Myocyte (in vitro differentiated cells): ENCODE measurements around the gene NRXN3. TPM values are rescaled to one million over a fixed set of nuclear protein-coding genes. Genes with fewer than 3 reads are reported as not detected.

Source experiments
- DNase-seq: peaks from one replicate; pipeline ENCODE4 v3.0.0-alpha.2; 2012; ENCODE audit warnings: low read depth
- total RNA-seq: library from RNA; depleted of rRNA; stranded (reverse); fragments of >200 nt; gene quantifications from 2 replicates; pipeline ENCODE4 v1.2.3, GENCODE V29; 2014

NRXN3 gene
- total RNA-seq, 1 donor from 2014 or later, result 0.05 TPM

DNA sequence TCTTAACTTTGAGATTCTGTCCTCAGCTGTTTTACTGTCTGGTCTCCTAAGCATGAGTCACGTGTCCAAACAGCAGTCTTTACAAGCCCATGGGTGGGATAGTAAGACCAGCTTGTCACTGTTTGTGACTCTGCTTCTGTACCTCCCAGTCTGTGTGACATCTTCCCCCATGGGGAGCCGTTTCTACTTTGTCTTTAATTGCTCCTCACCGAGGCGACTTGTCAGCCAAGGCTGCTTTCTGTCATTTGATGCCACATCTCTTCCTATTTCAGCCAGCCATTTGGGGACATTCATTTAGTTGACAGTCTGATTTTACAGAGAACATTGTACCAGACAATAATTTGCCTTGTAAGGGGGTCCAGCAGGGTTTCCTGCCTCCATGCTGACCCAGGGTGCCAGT, 534.8 kb downstream of the NRXN3 start:
- no peak for DNase-seq

DNA sequence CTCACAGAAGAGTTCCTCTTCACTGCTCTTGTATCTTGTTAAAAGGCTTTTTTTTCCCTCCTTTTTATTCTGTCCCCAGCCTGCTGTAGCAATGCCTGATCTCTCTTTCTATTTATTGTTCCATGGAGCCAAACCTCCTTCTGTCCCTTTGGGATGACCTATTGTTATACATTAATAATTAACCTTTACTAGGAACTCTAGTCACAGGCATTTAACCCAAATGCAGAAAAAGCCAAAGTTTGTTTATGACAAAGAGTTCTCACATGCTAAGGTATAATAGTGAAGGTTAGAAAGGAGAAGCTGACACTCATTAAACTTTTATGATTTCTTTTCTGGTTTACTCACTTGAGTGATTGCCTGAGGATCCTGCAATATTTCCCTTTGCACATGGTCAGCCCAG, 535.8 kb downstream of the NRXN3 start:
- DNase-seq, result no peak

DNA sequence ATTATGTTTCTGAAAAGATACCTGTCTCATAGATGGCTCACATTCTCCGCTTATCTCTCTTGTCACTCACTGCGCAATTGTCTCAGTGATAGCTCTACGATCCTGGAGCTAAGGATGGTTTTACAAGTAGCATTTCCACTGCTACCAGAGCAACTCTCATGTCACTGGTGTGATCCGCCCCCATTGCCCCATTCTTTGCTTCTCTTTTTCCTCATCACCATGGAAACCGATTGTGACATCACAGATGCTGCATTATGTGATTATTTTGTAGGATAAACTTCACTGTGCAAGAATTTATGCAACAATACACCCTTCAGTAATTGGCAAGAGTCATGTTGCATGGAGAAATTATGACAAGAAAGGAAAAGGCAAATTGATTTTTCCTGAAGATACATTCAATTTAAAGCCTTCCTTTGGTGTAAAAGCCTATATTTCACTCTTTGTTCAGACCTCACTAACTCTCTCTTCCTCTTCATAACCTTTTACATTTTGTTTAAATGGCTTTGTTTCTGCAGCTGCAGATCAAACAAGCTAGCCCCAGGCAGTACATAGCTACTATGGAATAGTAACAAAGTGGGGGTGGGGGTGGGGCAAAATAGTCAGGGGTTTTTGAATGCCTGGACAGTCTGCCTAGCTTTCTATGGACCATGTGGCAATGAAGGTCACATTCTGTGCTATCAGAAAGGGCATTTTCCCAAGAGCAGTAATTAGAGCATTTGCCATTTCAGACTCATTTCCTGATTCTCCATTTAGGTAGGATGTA, 539.8 kb downstream of the NRXN3 start:
- DNase-seq, result no peak

DNA sequence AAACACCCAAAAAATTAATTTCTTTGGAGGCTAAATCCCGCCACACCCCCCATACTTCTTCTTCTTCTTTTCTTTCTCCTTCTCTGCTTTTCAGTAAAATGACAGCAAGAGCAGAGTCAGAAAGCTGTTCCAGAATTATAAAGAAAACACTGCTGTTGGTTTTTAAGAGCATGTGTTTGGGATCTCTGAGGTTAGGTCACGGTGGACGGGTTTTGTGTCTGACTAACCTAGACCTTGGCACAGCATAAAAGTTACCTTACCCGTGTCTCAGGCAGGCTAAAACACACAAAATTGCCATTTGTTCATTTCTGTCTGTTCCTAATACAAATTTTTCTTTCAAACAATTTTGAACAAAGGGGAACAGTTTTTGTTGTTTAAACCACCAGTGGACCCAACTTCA, 540.8 kb downstream of the NRXN3 start:
- no peak for DNase-seq

DNA sequence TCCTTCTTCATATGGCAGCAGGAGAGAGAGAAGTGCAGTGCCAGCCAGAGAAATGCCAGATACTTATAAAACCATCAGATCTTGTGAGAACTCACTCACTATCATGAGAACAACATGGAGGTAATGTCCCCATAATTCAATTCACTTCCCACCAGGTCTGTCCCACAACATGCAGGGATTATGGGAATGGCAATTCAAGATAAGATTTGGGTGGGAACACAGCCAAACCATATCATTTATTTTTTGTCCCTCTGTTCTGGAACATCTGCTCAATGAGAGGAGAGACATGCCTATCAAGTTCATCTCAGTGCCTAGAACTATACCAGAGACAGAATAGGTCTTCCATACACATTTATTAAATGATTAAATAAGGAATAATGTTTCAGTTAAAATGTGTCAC, 543.5 kb downstream of the NRXN3 start:
- DNase-seq, result no peak

DNA sequence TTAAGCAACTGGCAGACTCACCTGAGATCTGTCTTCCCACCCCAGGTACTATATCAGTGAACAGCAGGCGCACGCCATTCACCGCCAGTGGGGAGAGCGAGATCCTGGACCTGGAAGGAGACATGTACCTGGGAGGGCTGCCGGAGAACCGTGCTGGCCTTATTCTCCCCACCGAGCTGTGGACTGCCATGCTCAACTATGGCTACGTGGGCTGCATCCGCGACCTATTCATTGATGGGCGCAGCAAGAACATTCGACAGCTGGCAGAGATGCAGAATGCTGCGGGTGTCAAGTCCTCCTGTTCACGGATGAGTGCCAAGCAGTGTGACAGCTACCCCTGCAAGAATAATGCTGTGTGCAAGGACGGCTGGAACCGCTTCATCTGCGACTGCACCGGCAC, 544.5 kb downstream of the NRXN3 start:
- no peak for DNase-seq

DNA sequence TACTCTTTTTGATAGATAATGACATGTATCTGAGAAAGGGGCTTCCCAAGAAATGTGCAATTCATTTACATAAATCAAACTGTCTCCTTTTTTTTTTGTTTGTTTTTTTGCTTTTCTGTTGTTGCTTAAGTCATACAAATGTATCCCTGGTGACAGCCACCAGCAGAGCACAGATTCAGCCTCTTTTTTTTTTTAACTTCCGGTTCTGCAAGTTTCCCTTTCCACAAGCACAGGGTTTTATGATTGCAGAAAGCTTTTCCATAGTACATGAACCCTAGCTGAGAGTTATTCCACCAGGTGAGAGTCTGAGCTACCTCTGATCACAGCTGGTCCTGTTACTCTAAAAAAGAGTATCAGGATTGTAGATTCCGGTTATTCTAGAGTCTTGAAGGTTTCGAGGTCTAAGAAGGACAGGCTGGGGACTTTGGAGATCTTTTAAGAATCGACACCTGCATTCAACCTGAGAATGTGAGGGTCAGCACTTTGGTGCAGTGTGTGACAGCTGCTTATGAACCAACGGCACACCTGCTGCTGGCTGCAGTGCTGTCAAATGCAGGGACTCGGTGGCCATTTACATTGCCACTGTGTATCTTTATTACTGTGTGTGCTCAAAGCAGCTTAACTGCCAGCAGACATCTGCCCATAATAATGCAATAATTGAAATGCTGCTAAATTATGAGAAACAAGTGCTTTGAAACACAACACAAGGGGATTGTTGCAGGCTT, 551.7 kb downstream of the NRXN3 start:
- no peak for DNase-seq

DNA sequence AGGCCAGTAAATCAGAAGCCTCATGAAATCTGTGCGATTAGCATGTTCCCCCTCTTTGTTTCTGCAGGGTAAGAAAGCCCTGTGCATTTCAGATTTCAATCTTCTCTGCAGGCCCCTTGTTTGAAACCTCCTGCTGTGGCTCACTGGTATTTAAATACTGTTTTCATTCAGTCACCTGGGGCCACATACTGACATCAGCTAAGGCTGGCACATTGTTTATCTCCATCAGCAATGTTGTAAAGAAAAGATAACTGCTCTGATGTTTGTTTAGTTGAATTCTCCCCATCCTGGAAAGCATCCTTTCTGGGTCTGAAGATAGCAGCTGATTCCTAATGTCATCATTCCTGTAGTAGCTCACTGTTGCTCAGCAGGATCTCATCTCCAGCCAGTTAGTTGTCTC, 554.9 kb downstream of the NRXN3 start:
- DNase-seq, result no peak

DNA sequence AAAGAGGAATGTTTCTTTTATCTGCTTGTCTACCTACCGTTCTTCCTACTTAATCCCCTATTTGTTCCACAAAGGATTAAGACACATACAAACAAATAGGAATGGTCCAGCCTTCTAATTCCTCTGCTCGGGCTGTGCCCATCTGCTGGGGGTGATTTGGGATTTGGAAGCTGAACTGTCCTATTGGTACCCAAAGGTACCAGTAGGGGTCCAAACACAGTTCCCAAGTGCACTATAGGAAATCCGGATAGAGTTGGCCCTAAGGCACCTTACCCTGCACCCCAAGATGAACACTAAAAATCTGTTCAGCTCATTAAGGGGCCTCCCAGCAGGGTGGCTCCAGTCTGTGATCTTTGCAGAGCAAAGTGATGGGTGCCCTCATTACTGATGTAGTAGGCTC, 566.9 kb downstream of the NRXN3 start:
- no peak for DNase-seq

DNA sequence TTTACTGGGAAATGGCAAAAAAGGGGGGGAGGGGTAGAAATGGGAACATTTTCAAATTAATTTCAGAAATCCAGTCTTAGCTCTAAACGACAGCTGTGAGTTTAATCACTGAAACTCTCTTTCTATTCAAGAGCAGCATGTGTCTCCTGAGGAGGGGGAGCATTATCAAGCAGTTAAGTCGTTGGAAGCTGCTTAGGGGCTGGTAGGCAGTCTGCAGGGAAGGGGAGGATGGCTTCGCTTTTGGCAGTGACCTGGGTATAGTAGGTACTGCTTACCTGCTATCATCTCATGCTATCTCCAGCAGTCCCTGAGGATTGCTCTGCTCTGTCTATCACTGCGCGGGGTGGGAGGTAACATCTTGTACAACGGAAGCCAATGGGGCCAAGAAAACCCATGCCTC, 567.4 kb downstream of the NRXN3 start:
- DNase-seq, result no peak

DNA sequence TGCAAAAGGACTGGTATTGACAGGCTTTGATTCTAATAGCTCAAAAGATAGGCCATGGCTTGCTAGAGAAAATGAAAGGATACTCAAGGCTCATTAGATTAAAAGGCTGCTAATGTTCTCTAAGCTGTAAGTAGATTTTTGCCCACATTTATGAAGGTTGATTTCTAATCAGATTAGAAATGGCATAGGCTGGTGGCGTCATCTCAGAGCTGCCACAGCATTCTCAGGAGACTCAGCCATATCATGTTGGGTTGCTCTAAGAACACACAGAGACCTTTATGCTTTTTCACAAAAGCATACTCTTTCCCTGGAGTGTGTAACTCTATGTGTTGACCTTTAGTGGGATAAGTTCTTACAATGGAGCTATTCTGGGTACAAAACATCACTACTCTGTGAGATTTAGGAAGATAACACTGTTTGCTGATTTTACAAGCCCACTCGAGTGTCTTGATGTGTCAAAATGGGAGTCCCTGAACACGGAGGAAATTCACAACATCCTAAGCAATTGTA, 576.0 kb downstream of the NRXN3 start:
- DNase-seq, result no peak

DNA sequence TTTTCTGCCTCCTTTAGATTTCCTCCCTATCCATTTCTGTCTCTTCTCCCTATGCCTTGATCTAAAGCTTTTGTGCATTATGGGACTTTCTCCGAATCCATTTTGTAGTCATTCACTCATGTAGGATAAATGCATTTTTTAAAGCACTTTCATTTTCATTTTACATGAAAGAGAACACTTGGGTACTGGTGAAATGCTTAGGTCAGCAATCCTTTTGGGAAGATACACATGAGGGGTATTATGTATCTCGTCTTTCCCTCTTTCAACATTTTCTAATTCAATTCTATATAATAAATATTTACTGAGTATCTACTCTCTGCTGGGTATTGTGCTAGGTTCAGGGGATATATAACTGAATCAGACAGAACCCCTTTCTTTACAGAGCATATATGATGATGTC, 577.6 kb downstream of the NRXN3 start:
- DNase-seq, result no peak

DNA sequence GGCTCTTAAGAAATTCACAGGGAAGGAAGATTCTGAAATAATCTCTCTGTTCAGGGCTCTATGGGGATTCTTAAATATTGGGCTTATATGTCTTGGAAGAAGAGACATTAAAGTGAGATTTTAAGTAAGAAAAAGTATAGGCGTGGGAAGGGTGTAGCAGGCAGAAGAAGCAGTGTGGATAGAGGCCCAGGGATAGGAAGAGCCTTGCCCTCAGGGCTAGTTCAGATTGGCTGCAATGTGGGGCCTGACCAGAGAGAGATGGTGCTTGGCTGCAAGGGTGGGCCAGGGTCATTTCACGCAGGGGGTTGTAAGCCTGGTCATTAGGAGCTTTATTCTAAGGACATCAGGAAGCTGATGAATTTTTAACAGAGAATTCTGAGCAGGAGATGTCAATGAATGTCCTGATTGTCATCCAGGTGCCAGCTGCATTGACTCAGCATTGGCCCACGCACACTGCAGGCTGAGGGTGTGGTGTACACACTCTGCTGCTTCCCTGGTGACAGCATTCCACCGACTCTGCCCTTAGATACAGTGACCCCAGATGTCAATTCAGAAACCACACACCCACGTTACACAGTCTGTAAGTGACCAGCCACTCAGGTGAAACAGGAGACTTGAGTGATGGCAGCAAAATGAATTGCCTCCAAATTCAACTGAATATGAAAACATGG, 582.5 kb downstream of the NRXN3 start:
- peak; percentile 2 for DNase-seq

DNA sequence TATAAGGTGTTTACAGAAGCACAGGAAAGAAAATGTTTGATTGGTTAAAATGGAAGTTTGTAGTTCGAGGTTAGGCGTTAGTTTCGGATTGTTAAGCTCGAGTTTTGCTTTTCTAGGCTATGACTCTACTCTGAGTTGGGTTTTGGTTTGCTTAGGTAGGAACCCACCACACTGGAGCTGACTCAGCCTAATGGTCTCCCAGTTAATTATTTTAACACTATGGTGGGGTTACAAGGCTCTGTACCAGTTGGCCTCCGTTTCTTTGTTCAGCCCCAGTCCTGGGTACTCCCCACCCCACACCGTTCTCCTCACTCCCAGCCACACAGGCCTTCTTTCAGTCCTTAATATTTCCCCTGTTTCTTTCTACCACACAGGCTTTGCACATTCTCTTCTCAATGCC, 583.9 kb downstream of the NRXN3 start:
- DNase-seq, result no peak

DNA sequence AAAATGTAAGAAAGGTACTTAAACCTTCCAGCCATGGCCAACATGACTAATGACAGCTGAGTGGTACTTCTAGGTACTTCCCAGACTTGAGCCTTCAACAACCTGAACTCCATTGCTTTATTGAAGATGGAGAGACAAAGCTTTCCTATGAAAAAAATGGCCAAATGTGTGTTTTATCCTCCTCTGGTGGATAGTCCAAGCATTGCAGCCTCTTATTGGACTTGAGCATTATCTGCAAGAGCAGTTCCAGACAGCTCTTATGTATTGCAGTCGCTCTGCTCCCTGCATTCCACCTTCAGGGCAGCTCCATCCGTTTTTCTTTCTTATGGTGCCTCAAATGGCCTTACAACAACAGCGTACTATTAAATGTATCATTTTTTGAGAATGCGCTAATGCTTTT, 588.2 kb downstream of the NRXN3 start:
- peak; percentile 10 for DNase-seq

DNA sequence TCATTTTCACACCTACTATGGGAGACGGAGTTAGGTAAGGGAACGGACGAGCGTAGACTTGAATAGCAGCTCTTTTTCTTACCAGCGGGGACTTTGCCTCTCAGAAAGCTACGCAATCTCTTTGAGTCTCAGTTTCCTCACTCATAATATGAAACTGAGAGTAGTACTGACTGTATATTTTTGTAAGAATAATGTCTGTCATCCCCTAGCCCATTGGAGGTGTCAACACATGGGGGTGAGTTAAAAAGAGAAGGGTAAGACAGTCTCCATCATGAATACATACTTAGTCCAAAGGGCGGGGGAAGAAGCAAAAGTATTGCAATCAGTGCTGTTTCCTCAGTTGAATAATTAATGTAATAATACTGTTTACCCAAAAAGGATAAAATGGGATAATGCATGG, 592.2 kb downstream of the NRXN3 start:
- DNase-seq, result no peak

DNA sequence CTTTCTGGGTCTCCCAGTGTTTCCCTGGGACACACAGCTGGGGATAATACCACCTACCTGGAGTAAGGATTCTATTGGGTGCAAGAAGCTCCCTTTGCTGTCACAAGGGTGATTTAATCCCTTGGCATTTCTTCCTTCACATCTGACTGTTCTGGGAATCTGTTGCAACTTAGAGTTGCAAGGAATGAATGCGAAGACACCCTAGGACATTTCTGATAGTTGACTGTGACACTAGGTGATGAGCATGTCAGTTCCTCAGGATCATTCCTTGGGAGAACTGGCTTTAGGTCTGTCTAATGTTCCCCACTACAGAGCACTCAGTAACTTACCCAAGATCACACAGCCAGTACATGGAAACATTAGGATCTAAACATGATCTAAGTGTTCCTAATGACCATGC, 593.6 kb downstream of the NRXN3 start:
- no peak for DNase-seq

DNA sequence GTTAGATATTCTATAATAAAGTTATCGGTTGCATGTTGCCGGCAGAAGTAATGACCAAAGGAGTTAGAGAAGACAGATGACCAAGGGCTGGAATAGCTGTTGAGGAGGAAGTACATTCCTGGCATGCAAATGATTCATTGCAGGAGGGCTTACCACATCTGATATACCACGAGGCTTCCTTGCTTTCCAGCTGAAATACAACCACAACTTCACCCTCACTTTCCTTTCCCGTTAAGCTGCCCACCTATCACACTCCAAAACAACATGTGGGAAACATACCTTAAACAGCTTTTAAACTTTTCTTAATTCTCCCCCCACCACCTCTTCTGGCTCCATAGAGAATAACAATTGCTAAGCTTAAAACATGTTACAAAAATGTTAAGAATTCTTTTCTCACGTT, 594.1 kb downstream of the NRXN3 start:
- DNase-seq, result no peak

DNA sequence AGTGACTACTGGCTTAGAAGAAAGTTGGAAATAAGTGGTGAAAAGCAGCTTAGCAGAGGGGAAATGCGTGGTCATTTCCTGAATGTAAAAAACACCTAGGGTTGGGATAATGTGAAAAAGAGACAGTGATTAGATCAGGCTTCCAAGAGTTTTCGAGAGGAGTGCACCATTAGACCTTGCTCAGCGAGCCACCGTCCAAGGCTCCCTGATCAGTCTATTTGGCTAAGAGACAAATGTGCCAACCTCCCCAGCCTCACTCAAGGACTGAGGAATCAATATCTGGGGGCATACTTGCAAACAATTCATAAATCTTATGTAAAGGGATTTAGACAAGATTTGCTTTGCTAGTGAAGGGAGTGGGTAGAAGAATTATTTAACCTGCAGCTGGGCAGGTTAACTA, 594.5 kb downstream of the NRXN3 start:
- DNase-seq, result no peak

DNA sequence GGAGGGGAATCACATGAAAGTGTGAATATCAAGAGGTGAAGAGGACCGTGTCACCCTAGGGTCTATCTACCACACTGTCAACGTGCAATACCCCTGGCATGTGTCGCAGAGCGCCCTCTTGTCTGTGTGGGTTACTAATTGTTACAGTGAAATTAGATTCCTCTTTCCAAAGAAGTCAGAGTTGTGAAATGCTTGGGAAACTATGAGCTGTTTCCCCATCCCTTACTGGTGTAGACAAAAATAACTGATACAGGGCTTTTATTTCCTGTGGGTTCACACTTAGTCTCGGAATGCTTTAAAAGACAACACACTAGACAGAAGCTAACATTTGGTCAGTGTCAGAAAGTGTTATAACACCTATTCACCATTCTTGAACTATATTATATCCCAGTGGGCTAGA, 597.3 kb downstream of the NRXN3 start:
- DNase-seq, result no peak

DNA sequence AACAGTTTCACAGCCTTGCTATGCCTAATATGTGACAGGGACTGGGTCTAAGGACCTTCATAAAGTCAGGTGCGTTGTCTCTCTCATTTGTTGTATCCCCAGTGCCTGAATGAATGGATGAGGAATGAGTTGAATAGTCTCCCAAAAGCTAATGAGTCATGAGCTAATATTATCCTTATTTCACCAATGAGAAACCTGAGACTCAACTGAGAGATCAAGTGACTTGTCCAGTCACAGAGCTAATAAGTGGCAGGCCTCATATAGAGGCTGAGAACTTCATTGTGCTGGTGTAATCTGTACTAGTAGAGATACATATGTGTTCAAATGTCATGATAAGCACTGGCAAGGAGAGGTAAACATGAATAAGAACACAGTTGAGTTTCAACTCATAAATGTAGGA, 612.4 kb downstream of the NRXN3 start:
- peak; percentile 7 for DNase-seq

DNA sequence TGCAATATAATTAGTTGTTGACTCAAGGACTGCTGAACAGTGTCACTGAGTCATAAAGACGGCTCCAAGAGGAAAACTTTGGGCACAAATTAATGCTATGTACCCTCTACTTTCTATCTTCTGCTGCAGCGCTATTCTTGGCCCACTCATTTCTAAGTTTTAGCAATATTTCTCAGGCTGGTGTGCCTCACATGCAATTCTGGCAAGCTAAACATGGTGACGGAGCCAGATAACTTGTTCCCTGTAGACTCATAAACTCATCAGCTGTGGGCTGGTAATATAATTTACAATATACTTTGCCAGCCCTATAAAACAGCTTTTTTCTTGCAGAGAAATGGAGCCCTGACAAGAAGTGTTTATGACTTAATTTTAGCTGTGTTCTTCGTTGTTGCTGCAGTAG, 615.1 kb downstream of the NRXN3 start:
- DNase-seq, result no peak
